Mesendoderm (in vitro differentiated cells): ENCODE results near the gene NR0B2.

Experiments used
- DNase-seq: peaks from one replicate; pipeline ENCODE4 v3.0.0; 2013
- H2AK5ac ChIP-seq: 2 replicates; pipeline ENCODE4 v1.6.1; 2013; ENCODE audit warnings: low read length, inconsistent platforms
- H2BK120ac ChIP-seq: 2 replicates; pipeline ENCODE4 v1.6.1; 2013; ENCODE audit warnings: low read depth, mild to moderate bottlenecking, low read length, moderate library complexity, mixed read lengths
- H2BK15ac ChIP-seq: replicated peaks from 2 replicates; pipeline ENCODE4 v1.6.1; 2013; ENCODE audit warnings: low read depth, mild to moderate bottlenecking, moderate library complexity
- H2BK5ac ChIP-seq: 2 replicates; pipeline ENCODE4 v1.6.1; 2013; ENCODE audit warnings: low read length, inconsistent platforms
- H3K18ac ChIP-seq: 2 replicates; pipeline ENCODE4 v1.6.1; 2013; ENCODE audit warnings: mild to moderate bottlenecking, low read length, mixed read lengths
- H3K23ac ChIP-seq: one replicate; pipeline ENCODE4 v1.6.1; 2013; ENCODE audit warnings: low read length
- H3K27ac ChIP-seq: 2 replicates; pipeline ENCODE4 v1.5.1; 2013; ENCODE audit warnings: low read depth, mild to moderate bottlenecking, inconsistent platforms, low read length, moderate library complexity
- H3K27me3 ChIP-seq: 2 replicates; pipeline ENCODE4 v1.6.1; 2013; ENCODE audit warnings: low read length, control low read depth, mild to moderate bottlenecking, inconsistent platforms; ENCODE audit not compliant: insufficient read depth, poor library complexity
- H3K36me3 ChIP-seq: 2 replicates; pipeline ENCODE4 v1.6.1; 2013; ENCODE audit warnings: low read length, inconsistent platforms; ENCODE audit not compliant: control insufficient read depth, insufficient read depth
- H3K4ac ChIP-seq: one replicate; pipeline ENCODE4 v1.6.1; 2013; ENCODE audit warnings: low read depth, mild to moderate bottlenecking, low read length, moderate library complexity
- H3K4me1 ChIP-seq: 2 replicates; pipeline ENCODE4 v1.6.1; 2013; ENCODE audit warnings: low read depth, low read length, inconsistent platforms; ENCODE audit not compliant: control insufficient read depth
- H3K4me2 ChIP-seq: 2 replicates; pipeline ENCODE4 v1.6.1; 2013; ENCODE audit warnings: low read length
- H3K4me3 ChIP-seq: 2 replicates; pipeline ENCODE4 v1.5.1; 2013; ENCODE audit warnings: mild to moderate bottlenecking, low read length
- H3K56ac ChIP-seq: one replicate; pipeline ENCODE4 v1.6.1; 2013; ENCODE audit warnings: low read length
- H3K79me1 ChIP-seq: 2 replicates; pipeline ENCODE4 v1.6.1; 2013; ENCODE audit warnings: low read length, inconsistent platforms
- H3K79me2 ChIP-seq: 2 replicates; pipeline ENCODE4 v1.6.1; 2013; ENCODE audit warnings: mild to moderate bottlenecking, low read length; ENCODE audit not compliant: control insufficient read depth, insufficient read depth
- H3K9ac ChIP-seq: 2 replicates; pipeline ENCODE4 v1.6.1; 2013; ENCODE audit warnings: low read length, inconsistent platforms
- H4K5ac ChIP-seq: one replicate; pipeline ENCODE4 v1.6.1; 2013; ENCODE audit warnings: low read length
- H4K8ac ChIP-seq: one replicate; pipeline ENCODE4 v1.6.1; 2013; ENCODE audit warnings: low read depth, mild to moderate bottlenecking, control low read depth, low read length, moderate library complexity
- WGBS: extraction: QIAGEN DNeasy Blood & Tissue Kit; methylation state at CpG from one replicate; pipeline ENCODE4 v1.1.7; 2013; ENCODE audit warnings: low lambda C conversion rate, missing lambda C conversion rate; ENCODE audit not compliant: insufficient coverage; ENCODE audit errors: extremely low coverage; 5-methylcytosine and 5-hydroxymethylcytosine counted together

NR0B2 gene

DNA sequence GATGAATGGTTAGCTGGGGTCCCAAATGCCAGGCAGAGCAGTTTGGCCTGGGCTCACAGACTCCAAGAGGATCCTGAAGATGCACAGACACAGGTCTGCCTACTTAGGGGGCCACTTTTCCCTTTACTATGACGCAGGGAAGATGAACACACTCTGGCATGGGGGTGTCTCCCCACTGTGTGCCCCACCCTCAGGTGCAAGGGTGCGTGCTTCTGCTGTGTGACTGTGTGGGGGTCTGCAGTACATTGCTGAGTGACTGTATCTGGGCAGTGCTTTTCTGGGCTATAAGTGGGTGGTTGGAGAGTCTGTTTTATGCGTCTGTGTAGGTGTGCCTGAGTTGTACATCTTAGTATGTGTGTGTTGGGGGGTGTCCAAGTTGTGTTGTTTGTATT lies 3.8 kb downstream of the NR0B2 start:
- Histone ChIP-seq H3K27me3 (no peaks in the 10 kb centered on the region), H3K56ac (no peak overlapping the region), H3K4me2 (no peak overlapping the region), H3K23ac (no peak overlapping the region), H2BK5ac (no peak overlapping the region), H3K9ac (no peak overlapping the region), H2BK15ac (no peak overlapping the region), H3K79me1 (no peaks in the 10 kb centered on the region), H3K36me3 (no peaks in the 10 kb centered on the region), H3K4me1 (no peaks in the 10 kb centered on the region), H4K8ac (no peak overlapping the region), H3K4me3 (no peak overlapping the region), H2BK120ac (no peak overlapping the region), H3K18ac (no peak overlapping the region), H2AK5ac (no peak overlapping the region), H3K27ac (no peak overlapping the region), H3K79me2 (no peaks in the 10 kb centered on the region), H4K5ac (no peak overlapping the region), H3K4ac (no peak overlapping the region)
- DNase-seq: no peak
- WGBS: no CpG with 5 or more reads among the region's 3 CpGs

DNA sequence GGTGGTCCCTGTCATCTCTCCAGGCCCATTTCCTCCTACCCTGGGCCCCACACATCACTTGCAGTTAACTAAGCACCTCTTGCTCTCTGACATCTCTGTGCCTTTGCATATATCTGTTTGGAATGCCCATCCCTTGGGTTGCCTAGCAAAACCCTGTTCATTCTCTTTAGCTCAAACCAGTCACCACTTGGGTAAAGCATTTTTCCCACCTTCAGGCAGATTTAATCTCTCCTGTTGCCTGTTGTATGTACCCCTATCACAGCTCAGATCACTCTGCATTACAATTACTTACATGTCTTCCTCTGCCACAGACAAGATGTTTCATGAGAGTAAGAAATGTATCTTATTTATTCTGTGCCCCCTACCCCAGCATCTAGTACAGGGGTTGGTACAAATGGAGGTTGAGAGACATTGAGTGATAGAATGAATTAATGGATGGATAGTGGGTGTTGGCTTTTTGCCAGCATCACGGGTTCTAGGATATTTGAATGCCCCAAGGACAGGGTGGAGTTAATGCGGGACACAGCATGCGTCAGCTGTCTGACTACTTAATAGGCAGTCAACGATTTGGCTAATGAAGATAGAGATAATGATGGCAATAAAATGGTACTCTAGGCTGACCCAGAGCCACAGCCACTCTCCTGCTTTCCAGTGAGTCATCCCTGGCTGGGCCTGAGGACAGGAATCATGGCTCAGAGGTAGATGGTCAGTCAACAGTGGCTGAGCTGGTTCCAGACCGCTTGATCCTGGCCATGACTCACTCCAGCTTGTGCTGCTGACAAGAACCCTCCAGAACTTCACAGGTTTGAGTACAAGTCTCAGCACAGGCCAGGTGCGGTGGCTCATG lies 6.5 kb downstream of the NR0B2 start:
- H3K4me1 ChIP-seq: no peaks in the 10 kb centered on the region
- H3K79me2 ChIP-seq: no peaks in the 10 kb centered on the region
- H3K56ac ChIP-seq: no peak overlapping the region
- H3K79me1 ChIP-seq: no peaks in the 10 kb centered on the region
- DNase-seq: peak; percentile 24
- H4K5ac ChIP-seq: no peak overlapping the region
- H3K23ac ChIP-seq: no peak overlapping the region
- no peak overlapping the region for H4K8ac ChIP-seq
- no peak overlapping the region for H3K4ac ChIP-seq
- H3K9ac ChIP-seq: no peak overlapping the region
- no peaks in the 10 kb centered on the region for H3K27me3 ChIP-seq
- no peak overlapping the region for H3K27ac ChIP-seq
- H2BK120ac ChIP-seq: no peak overlapping the region
- no peaks in the 10 kb centered on the region for H3K36me3 ChIP-seq
- no peak overlapping the region for H3K18ac ChIP-seq
- no CpG with 5 or more reads among the region's 6 CpGs for WGBS
- no peak overlapping the region for H2BK5ac ChIP-seq
- H3K4me3 ChIP-seq: no peak overlapping the region
- H3K4me2 ChIP-seq: no peak overlapping the region
- no peak overlapping the region for H2AK5ac ChIP-seq
- no peak overlapping the region for H2BK15ac ChIP-seq

DNA sequence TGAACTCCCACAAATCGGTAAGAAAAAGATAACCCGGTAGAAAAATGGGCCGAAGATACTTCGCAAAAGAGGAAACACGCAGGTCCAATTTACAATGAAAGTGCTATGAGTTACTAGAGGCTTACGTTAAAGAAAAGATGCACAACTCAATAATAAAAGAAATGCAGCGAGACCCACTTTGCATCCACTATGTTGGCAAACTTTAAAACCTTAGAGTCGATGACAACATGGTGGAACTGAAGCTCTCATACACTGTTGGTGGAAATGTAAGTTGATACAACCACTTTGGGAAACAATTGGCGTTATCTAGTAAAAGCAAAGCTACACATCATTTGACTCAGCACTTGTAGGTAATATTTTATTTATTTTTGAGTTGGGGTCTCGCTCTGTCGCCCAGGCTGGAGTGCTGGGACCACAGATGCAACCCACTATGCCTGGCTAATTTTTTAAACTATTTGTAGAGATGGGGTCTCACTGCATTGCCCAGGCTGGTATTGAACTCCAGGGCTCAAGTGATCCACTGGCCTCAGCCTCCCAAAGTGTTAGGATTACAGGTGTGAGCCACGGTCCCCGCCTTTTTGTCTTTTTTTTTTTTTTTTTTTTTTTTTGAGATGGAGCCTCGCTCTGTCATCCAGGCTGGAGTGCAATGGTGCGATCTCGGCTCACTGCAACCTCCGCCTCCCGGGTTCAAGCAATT lies 12.8 kb downstream of the NR0B2 start:
- Histone ChIP-seq H2BK5ac (no peak overlapping the region), H3K4me3 (peak overlapping the region; percentile 56), H3K4ac (no peak overlapping the region), H3K27ac (no peak overlapping the region), H3K36me3 (no peaks in the 10 kb centered on the region), H3K79me1 (peaks cover 8% of the 10 kb centered on the region), H2AK5ac (no peak overlapping the region), H4K8ac (peak overlapping the region; percentile 83), H3K18ac (no peak overlapping the region), H3K27me3 (no peaks in the 10 kb centered on the region), H2BK120ac (no peak overlapping the region), H3K23ac (no peak overlapping the region), H3K56ac (peak overlapping the region; percentile 66), H4K5ac (peak overlapping the region; percentile 85), H3K79me2 (peaks cover 8% of the 10 kb centered on the region), H3K4me2 (peak overlapping the region; percentile 60), H3K4me1 (peaks cover 8% of the 10 kb centered on the region), H2BK15ac (no peak overlapping the region), H3K9ac (peak overlapping the region; percentile 74)
- no CpG with 5 or more reads among the region's 18 CpGs for WGBS
- no peak for DNase-seq

- no peak within 1 kb of the TSS for H2BK15ac ChIP-seq
- peak within 1 kb of the TSS; percentile 77 for H3K9ac ChIP-seq
- peak within 1 kb of the TSS; percentile 74 for H3K4me3 ChIP-seq
- H3K56ac ChIP-seq: peak within 1 kb of the TSS; percentile 89
- no peak within 1 kb of the TSS for H2AK5ac ChIP-seq
- no CpG with 5 or more reads among the region's 50 CpGs for WGBS
- H3K18ac ChIP-seq: peak within 1 kb of the TSS; percentile 28
- H3K27me3 ChIP-seq: no peaks in the 10 kb centered on the region
- H3K4me1 ChIP-seq: peaks cover 8% of the 10 kb centered on the region
- peak; percentile 95 for DNase-seq
- H3K23ac ChIP-seq: no peak within 1 kb of the TSS
- H3K79me1 ChIP-seq: peaks cover 8% of the 10 kb centered on the region
- peaks cover 8% of the 10 kb centered on the region for H3K79me2 ChIP-seq
- H3K27ac ChIP-seq: peak within 1 kb of the TSS; percentile 37
- H2BK120ac ChIP-seq: no peak within 1 kb of the TSS
- peak within 1 kb of the TSS; percentile 85 for H4K5ac ChIP-seq
- peak within 1 kb of the TSS; percentile 83 for H4K8ac ChIP-seq
- H2BK5ac ChIP-seq: no peak within 1 kb of the TSS
- H3K4ac ChIP-seq: no peak within 1 kb of the TSS
- H3K4me2 ChIP-seq: peak within 1 kb of the TSS; percentile 90
- H3K36me3 ChIP-seq: no peaks in the 10 kb centered on the region
Measured at GRCh38 chr1:26900001-26900814, 13.6 kb downstream of the NR0B2 start, which contains the start of gene GPATCH3. GPATCH3 (minus strand) TSS chr1:26900467; CDS start chr1:26900442, 25 bp downstream.

DNA sequence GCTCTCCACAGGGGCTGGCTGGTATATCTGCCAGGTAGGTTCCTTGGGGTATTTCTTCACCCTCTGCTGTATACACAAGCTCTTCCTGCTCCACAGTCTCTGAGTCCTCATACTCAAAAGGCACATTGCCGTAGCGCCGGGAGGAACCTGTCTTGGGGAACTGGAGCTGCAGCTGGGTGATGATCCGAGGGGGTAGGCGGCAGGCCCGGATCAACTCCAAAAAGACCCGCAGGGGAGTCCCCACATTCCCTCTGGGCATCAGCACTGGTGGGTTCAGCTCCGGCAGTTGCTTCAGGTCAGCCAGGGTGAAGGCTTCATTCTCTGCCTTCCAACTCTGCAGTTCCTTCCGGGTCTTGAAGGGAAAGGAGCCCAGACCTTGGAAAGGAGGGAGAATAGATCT lies 16.4 kb downstream of the NR0B2 start:
- H3K36me3 ChIP-seq: peaks cover 4% of the 10 kb centered on the region

More for the DNA sequence above, 16.4 kb downstream of the NR0B2 start:
- H3K27me3 ChIP-seq: no peaks in the 10 kb centered on the region
- no peak overlapping the region for H4K8ac ChIP-seq
- no CpG with 5 or more reads among the region's 9 CpGs for WGBS
- H2BK15ac ChIP-seq: no peak overlapping the region
- H3K56ac ChIP-seq: no peak overlapping the region
- no peak overlapping the region for H3K9ac ChIP-seq
- peaks cover 8% of the 10 kb centered on the region for H3K79me2 ChIP-seq
- H3K18ac ChIP-seq: no peak overlapping the region
- H2BK5ac ChIP-seq: no peak overlapping the region
- no peak overlapping the region for H3K23ac ChIP-seq
- H3K27ac ChIP-seq: no peak overlapping the region
- H2AK5ac ChIP-seq: no peak overlapping the region
- peaks cover 8% of the 10 kb centered on the region for H3K4me1 ChIP-seq
- no peak overlapping the region for H3K4me2 ChIP-seq
- H3K4me3 ChIP-seq: no peak overlapping the region
- DNase-seq: no peak
- H3K4ac ChIP-seq: no peak overlapping the region
- H2BK120ac ChIP-seq: no peak overlapping the region
- peaks cover 8% of the 10 kb centered on the region for H3K79me1 ChIP-seq
- no peak overlapping the region for H4K5ac ChIP-seq
